Adrenal gland (tissue), 19 donors: Measurements from ENCODE around the gene TRIM58. TPM values are rescaled to one million over a fixed set of nuclear protein-coding genes. Genes with fewer than 3 reads are reported as not detected.

ENCODE experiments used
- DNase-seq, 7 donors: peaks; one replicate each; pipeline ENCODE4 v3.0.0-alpha.2; 2019 to 2020
- H3K27ac ChIP-seq, 5 donors: fragments of 200-600 bp; sonication (generic) in 4 of 5; 1 replicate in 3 of 5; 2 replicates in 2 of 5; pipeline versions ENCODE4 v1.5.1 to v1.8.0; 2016 to 2020; ENCODE audit warnings: mild to moderate bottlenecking in 1 of 5
- H3K27me3 ChIP-seq: fragments of 200-600 bp; 2 replicates; pipeline ENCODE4 v1.8.0; 2021
- H3K36me3 ChIP-seq, 2 donors: fragments of 200-600 bp; replicated peaks in 1 of 2; 1 replicate in 1 of 2; 2 replicates in 1 of 2; pipeline versions ENCODE4 v1.5.1 to v1.8.0; 2018 to 2022
- H3K4me1 ChIP-seq, 2 donors: fragments of 200-600 bp; replicated peaks in 1 of 2; 1 replicate in 1 of 2; 2 replicates in 1 of 2; pipeline versions ENCODE4 v1.5.1 to v1.8.0; 2018 to 2021
- H3K4me3 ChIP-seq, 4 donors: fragments of 200-600 bp; sonication (generic) in 3 of 4; one replicate each; pipeline ENCODE4 v1.5.1; 2016 to 2018
- H3K9me3 ChIP-seq, 3 donors: fragments of 200-600 bp; sonication (generic) in 1 of 3; replicated peaks in 1 of 3; 1 replicate in 2 of 3; 2 replicates in 1 of 3; pipeline versions ENCODE4 v1.5.1 to v1.8.0; 2016 to 2021
- CTCF ChIP-seq, 6 experiments: fragments of 450-650 bp in 4 of 6; fragments of 200-600 bp in 2 of 6; sonication (generic) in 1 of 6; IDR thresholded peaks; 1 replicate in 5 of 6; 2 replicates in 1 of 6; pipeline versions ENCODE4 v1.5.1 to v1.8.0; 2016 to 2021; ENCODE audit warnings: antibody characterized with exemption in 6 of 6, mild to moderate bottlenecking in 2 of 6, moderate library complexity in 1 of 6
- POLR2A ChIP-seq, 2 donors: fragments of 450-650 bp; IDR thresholded peaks; one replicate each; pipeline ENCODE4 v1.6.1; 2017; ENCODE audit warnings: antibody characterized with exemption in 2 of 2, mild to moderate bottlenecking in 2 of 2, moderate library complexity in 1 of 2
- WGBS, 4 donors: extraction: QIAGEN DNeasy Blood & Tissue Kit in 2 of 4; methylation state at CpG; one replicate each; pipeline versions ENCODE4 v1.1.5 to v1.1.7; 2013 to 2017; 5-methylcytosine and 5-hydroxymethylcytosine counted together
- intact Hi-C, 2 donors: fragments of 100-400 bp; cut with DNase I; formaldehyde crosslinking; loops; one replicate each; pipeline versions ENCODE4 v1.14.1 to v1.15.0; 2022 to 2023
- long read RNA-seq, 10 donors: library from polyadenylated mRNA in 3 of 10; unstranded in 2 of 10; stranded (forward) in 1 of 10; transcript quantifications; one replicate each; pipeline ENCODE4 v2.0.0 and lab custom pipeline, GENCODE V29; 2021 to 2026
- polyA plus RNA-seq, 3 donors: library from polyadenylated mRNA; stranded (reverse); fragments of 200-250 nt in 2 of 3; fragments of 350-450 nt in 1 of 3; fragmentation: Illumina TruSeq in 1 of 3; extraction: RNeasy Lipid Tissue Mini Kit (QIAGEN cat#74804) in 1 of 3; gene quantifications; one replicate each; pipeline ENCODE4 v1.2.3, GENCODE V29; 2013 to 2014
- total RNA-seq, 9 donors: library from RNA; depleted of rRNA in 4 of 9; stranded (reverse); fragments of >200 nt in 4 of 9; fragments of 120-200 nt in 1 of 9; fragmentation: NEBNext Ultra II Directional in 1 of 9; extraction: Animal tissue kit (Norgen Biotek cat#: 25700) in 1 of 9; gene quantifications; one replicate each; pipeline versions ENCODE4 v1.1.0 to v1.2.4, GENCODE V29; 2013 to 2023
- donor health status: healthy with polysubstance abuse.
- donor health status: Bipolar disorder and iron deficiency.
- donor health status: DM: yes; HTN: yes; CAD: no.
- donor health status: DM: no; HTN: no; CAD: no.
- donor health status: DM: no; HTN: no; CAD: no.
- donor health status: DM: yes; HTN: yes; CAD: no.

The TRIM58 gene
- total RNA-seq = 1 to 10 TPM in 2 of 9 donors, under 1 TPM in 6, not detected in 1; 0.49 to 8.0 (median 0.68) TPM
- under 1 TPM; 0.08 to 0.40 (median 0.10) TPM for polyA plus RNA-seq
- long read RNA-seq, donor 1 = 0 reads
- long read RNA-seq, donor 2 = 0 reads
- long read RNA-seq, donor 3 = 0 reads
- long read RNA-seq, donor 4 = 0 reads
- long read RNA-seq, donor 5, partial matches to known transcripts = 0 of 2 reads
- long read RNA-seq, donor 5, other reads (novel, unspliced or antisense) = 0 of 2 reads
- long read RNA-seq, donor 6 = 0 reads
- long read RNA-seq, donor 7 = 0 reads
- long read RNA-seq, donor 8 = 0 reads
- long read RNA-seq, donor 9 = 0 reads
- long read RNA-seq, donor 10 = 0 reads

- no peaks in the 10 kb centered on the region for H3K4me1 ChIP-seq
- H3K27ac ChIP-seq = peak within 1 kb of the TSS in 1 of 5 donors; percentile 71
- TF ChIP-seq CTCF (IDR thresholded peaks at IDR 0.05) (peak in 1 of 6 experiments; percentile 26), POLR2A (IDR thresholded peaks at IDR 0.05) (no peak)
- intact Hi-C loops = no loop called here
- H3K4me3 ChIP-seq = peak within 1 kb of the TSS in 1 of 4 donors; percentile 61
- peaks cover 11% of the 10 kb centered on the region for H3K27me3 ChIP-seq
- H3K36me3 ChIP-seq = no peaks in the 10 kb centered on the region
- no peaks in the 10 kb centered on the region for H3K9me3 ChIP-seq
- DNase-seq = peak in 2 of 7 donors; percentile 23 to 58
- 0 to 1% (median 1%) methylated on average over 6 to 109 of the region's 109 CpGs for WGBS, 4 donors
Measured at GRCh38 chr1:247857069-247857984, at the start of gene TRIM58. Gene TRIM58, plus strand, starts transcription at chr1:247857187. Its CDS starts 60 bp downstream, at chr1:247857247.

GRCh38 chr1:247812637-247813036, 44.4 kb upstream of the TRIM58 start:
- Histone ChIP-seq H3K4me1 (no peaks in the 10 kb centered on the region), H3K36me3 (no peaks in the 10 kb centered on the region), H3K4me3 (no peak overlapping the region), H3K27me3 (no peaks in the 10 kb centered on the region), H3K9me3 (no peaks in the 10 kb centered on the region), H3K27ac (no peak overlapping the region)
- TF ChIP-seq POLR2A (IDR thresholded peaks at IDR 0.05) (no peak), CTCF (IDR thresholded peaks at IDR 0.05) (no peak)
- intact Hi-C loops = no loop called here
- 64 to 67% (median 66%) methylated on average over 2 of the region's 2 CpGs for WGBS, 4 donors
- no peak for DNase-seq

GRCh38 chr1:247822060-247822459, 34.9 kb upstream of the TRIM58 start:
- H3K4me1 ChIP-seq = no peaks in the 10 kb centered on the region
- intact Hi-C loops = no loop called here
- no peaks in the 10 kb centered on the region for H3K27me3 ChIP-seq
- WGBS, 4 donors = 40 to 78% (median 67%) methylated on average over 1 to 2 of the region's 2 CpGs
- no peak overlapping the region for H3K4me3 ChIP-seq
- H3K27ac ChIP-seq = no peak overlapping the region
- TF ChIP-seq POLR2A (IDR thresholded peaks at IDR 0.05) (no peak), CTCF (IDR thresholded peaks at IDR 0.05) (no peak)
- no peak for DNase-seq
- H3K36me3 ChIP-seq = no peaks in the 10 kb centered on the region
- peaks cover 0 to 9% (median 0%) of the 10 kb centered on the region in 3 donors for H3K9me3 ChIP-seq

GRCh38 chr1:247824023-247824422, 33.0 kb upstream of the TRIM58 start, which contains the start of gene OR14A16:
Gene OR14A16, minus strand, starts transcription at chr1:247824119. Its CDS starts 8,390 bp downstream, at chr1:247815729.
- Histone ChIP-seq H3K4me3 (no peak within 1 kb of the TSS), H3K27me3 (no peaks in the 10 kb centered on the region), H3K27ac (no peak within 1 kb of the TSS), H3K9me3 (peaks cover 0 to 9% (median 0%) of the 10 kb centered on the region in 3 donors), H3K4me1 (no peaks in the 10 kb centered on the region), H3K36me3 (no peaks in the 10 kb centered on the region)
- TF ChIP-seq POLR2A (IDR thresholded peaks at IDR 0.05) = no peak
- no peak for TF ChIP-seq CTCF (IDR thresholded peaks at IDR 0.05)
- DNase-seq = no peak
- intact Hi-C loops = no loop called here
- WGBS, 4 donors = 55 to 63% (median 60%) methylated on average over 6 of the region's 6 CpGs
